Breast epithelium (tissue), 4 donors: ENCODE data around the gene CACNB2. TPM values are rescaled to one million over a fixed set of nuclear protein-coding genes. Genes with fewer than 3 reads are reported as not detected.

Source experiments
- DNase-seq, 2 donors: peaks; one replicate each; pipeline ENCODE4 v3.0.0-alpha.2; 2019; ENCODE audit warnings: low spot score in 2 of 2
- H3K27ac ChIP-seq, 2 donors: fragments of 200-600 bp; sonication (generic) in 1 of 2; one replicate each; pipeline ENCODE4 v1.5.1; 2016 to 2019; ENCODE audit warnings: mild to moderate bottlenecking in 1 of 2
- H3K27me3 ChIP-seq, 2 donors: fragments of 200-600 bp; sonication (generic) in 1 of 2; one replicate each; pipeline versions ENCODE4 v1.5.1 to v1.6.0; 2017 to 2019; ENCODE audit warnings: control low read depth in 1 of 2, mild to moderate bottlenecking in 1 of 2
- H3K36me3 ChIP-seq: fragments of 200-600 bp; one replicate; pipeline ENCODE4 v1.5.1; 2019
- H3K4me1 ChIP-seq, 2 donors: fragments of 200-600 bp; sonication (generic); one replicate each; pipeline ENCODE4 v1.5.1; 2016 to 2019; ENCODE audit warnings: control low read depth in 1 of 2
- H3K4me3 ChIP-seq, 3 donors: fragments of 200-600 bp; sonication (generic); 1 replicate in 2 of 3; 2 replicates in 1 of 3; pipeline ENCODE4 v1.5.1; 2016 to 2019; ENCODE audit warnings: mild to moderate bottlenecking in 3 of 3, moderate library complexity in 2 of 3
- H3K9me3 ChIP-seq, 2 donors: fragments of 200-600 bp; sonication (generic) in 1 of 2; one replicate each; pipeline ENCODE4 v1.5.1; 2016 to 2019; ENCODE audit warnings: control low read depth in 1 of 2
- CTCF ChIP-seq, 3 donors: fragments of 450-650 bp; IDR thresholded peaks; one replicate each; pipeline ENCODE4 v1.5.1; 2016 to 2017; ENCODE audit warnings: antibody characterized with exemption in 3 of 3, mild to moderate bottlenecking in 3 of 3, moderate library complexity in 3 of 3
- POLR2A ChIP-seq: fragments of 450-650 bp; IDR thresholded peaks from one replicate; pipeline ENCODE4 v1.6.1; 2016; ENCODE audit warnings: antibody characterized with exemption, mild to moderate bottlenecking, moderate library complexity
- POLR2AphosphoS5 ChIP-seq, 3 donors: sonication (generic); formaldehyde crosslinking; IDR thresholded peaks; one replicate each; pipeline ENCODE4 v1.6.1; 2017; ENCODE audit warnings: antibody characterized with exemption in 3 of 3
- intact Hi-C: fragments of 100-400 bp; cut with DNase I; formaldehyde crosslinking; loops from one replicate; pipeline ENCODE4 v1.15.1; 2023; ENCODE audit warnings: low total_unique reads
- total RNA-seq, 3 donors: library from RNA; depleted of rRNA; stranded (reverse); fragments of >200 nt; gene quantifications; one replicate each; pipeline ENCODE4 v1.1.0, GENCODE V29; 2016

Gene CACNB2
- total RNA-seq, 3 donors from 2014 or later = 0.48 to 8.9 (median 7.5) TPM

- H3K27ac ChIP-seq = no peak overlapping the region
- no peak for TF ChIP-seq CTCF (IDR thresholded peaks at IDR 0.05)
- TF ChIP-seq POLR2A = no peak
- TF ChIP-seq POLR2AphosphoS5 (IDR thresholded peaks at IDR 0.05) = no peak
Observed at GRCh38 chr10:18325410-18325809, 185.2 kb downstream of the CACNB2 start.

GRCh38 chr10:18325889-18326531 lies 185.8 kb downstream of the CACNB2 start:
- no peak for DNase-seq
- TF ChIP-seq POLR2A (no peak), POLR2AphosphoS5 (IDR thresholded peaks at IDR 0.05) (no peak), CTCF (IDR thresholded peaks at IDR 0.05) (no peak)
- Histone ChIP-seq H3K27ac (no peak overlapping the region), H3K9me3 (no peaks in the 10 kb centered on the region), H3K4me1 (no peaks in the 10 kb centered on the region), H3K27me3 (no peaks in the 10 kb centered on the region), H3K36me3 (no peaks in the 10 kb centered on the region), H3K4me3 (no peak overlapping the region)
- intact Hi-C loops = no loop called here

More at GRCh38 chr10:18325410-18325809, 185.2 kb downstream of the CACNB2 start:
- Histone ChIP-seq H3K9me3 (no peaks in the 10 kb centered on the region), H3K36me3 (no peaks in the 10 kb centered on the region), H3K27me3 (no peaks in the 10 kb centered on the region), H3K4me1 (no peaks in the 10 kb centered on the region), H3K4me3 (no peak overlapping the region)
- DNase-seq = no peak
- intact Hi-C loops = no loop called here

- H3K9me3 ChIP-seq = no peaks in the 10 kb centered on the region
- no peak overlapping the region for H3K27ac ChIP-seq
- no peak for DNase-seq
- no peak overlapping the region for H3K4me3 ChIP-seq
- TF ChIP-seq CTCF (IDR thresholded peaks at IDR 0.05) (no peak), POLR2A (no peak), POLR2AphosphoS5 (IDR thresholded peaks at IDR 0.05) (no peak)
- H3K27me3 ChIP-seq = no peaks in the 10 kb centered on the region
- no peaks in the 10 kb centered on the region for H3K36me3 ChIP-seq
- intact Hi-C loops = no loop called here
- H3K4me1 ChIP-seq = no peaks in the 10 kb centered on the region
Observed at GRCh38 chr10:18328941-18329340, 188.7 kb downstream of the CACNB2 start.

GRCh38 chr10:18332048-18332447 lies 191.8 kb downstream of the CACNB2 start:
- no peak overlapping the region for H3K27ac ChIP-seq

More at GRCh38 chr10:18332048-18332447, 191.8 kb downstream of the CACNB2 start:
- H3K27me3 ChIP-seq = no peaks in the 10 kb centered on the region
- H3K4me1 ChIP-seq = no peaks in the 10 kb centered on the region
- TF ChIP-seq POLR2A (no peak), CTCF (IDR thresholded peaks at IDR 0.05) (no peak), POLR2AphosphoS5 (IDR thresholded peaks at IDR 0.05) (no peak)
- H3K36me3 ChIP-seq = no peaks in the 10 kb centered on the region
- no peaks in the 10 kb centered on the region for H3K9me3 ChIP-seq
- intact Hi-C loops = no loop called here
- no peak for DNase-seq
- H3K4me3 ChIP-seq = no peak overlapping the region
